ELR (cell line): Measurements from ENCODE around the gene C21orf58.
A peak's percentile ranks its signal among the peaks of the same experiment; 100 is the strongest.
"Not testable (repeated sequence)": the region's sequence is repeated elsewhere in the genome, so short reads cannot be mapped to it uniquely, and the experiment has no call there.

Experiments
- DNase-seq: peaks from one replicate; pipeline ENCODE4 v3.0.0-alpha.2; 2015; ENCODE audit warnings: low read depth

Gene C21orf58

DNA sequence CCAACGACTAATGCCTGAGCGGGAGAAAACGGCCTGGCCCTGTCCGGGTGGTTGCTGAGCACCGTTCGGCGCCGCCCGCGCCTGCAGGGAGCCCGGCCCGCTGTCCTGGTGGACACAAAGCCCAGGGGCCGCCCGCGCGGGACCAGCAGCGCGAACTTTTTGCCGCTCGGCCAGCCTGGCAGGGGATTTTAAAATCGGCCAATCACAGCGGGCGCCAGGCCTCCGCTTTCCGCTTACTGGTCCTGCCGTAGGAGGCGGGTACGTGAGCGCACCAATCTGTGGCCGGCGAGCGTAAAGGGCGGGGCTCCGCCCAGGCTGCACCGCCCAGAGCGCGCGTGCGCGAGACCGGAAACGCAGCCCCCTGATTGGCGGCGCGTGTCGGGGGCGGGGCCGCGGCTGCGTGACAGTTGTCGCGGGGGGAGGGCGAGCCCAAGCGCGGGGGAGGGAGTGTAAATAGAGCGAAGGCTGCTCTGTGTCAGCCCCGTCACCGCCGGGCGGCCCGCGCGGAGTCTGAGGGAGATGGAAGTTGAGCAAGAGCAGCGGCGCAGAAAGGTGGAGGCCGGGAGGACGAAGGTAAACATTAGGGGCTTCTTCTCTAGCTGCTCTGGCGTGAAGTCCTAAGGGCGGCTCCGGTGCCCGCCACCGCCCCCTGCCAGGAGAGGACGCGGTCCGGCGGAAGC is at the start of gene C21orf58, which contains the start of gene PCNT:
Gene C21orf58 (minus strand): TSS at position 161 of the 680 bp plus-strand sequence. CDS start 1,132 bp downstream, outside the sequence.
Gene PCNT (plus strand): TSS at position 447 of the 680 bp plus-strand sequence. CDS start 73 bp downstream, at position 520.
- peak; percentile 96 for DNase-seq

GRCh38 chr21:46372947-46373346 is 49.3 kb upstream of the C21orf58 start:
- DNase-seq = not testable (repeated sequence)

GRCh38 chr21:46372014-46372485 is 48.4 kb upstream of the C21orf58 start:
- no peak for DNase-seq

DNA sequence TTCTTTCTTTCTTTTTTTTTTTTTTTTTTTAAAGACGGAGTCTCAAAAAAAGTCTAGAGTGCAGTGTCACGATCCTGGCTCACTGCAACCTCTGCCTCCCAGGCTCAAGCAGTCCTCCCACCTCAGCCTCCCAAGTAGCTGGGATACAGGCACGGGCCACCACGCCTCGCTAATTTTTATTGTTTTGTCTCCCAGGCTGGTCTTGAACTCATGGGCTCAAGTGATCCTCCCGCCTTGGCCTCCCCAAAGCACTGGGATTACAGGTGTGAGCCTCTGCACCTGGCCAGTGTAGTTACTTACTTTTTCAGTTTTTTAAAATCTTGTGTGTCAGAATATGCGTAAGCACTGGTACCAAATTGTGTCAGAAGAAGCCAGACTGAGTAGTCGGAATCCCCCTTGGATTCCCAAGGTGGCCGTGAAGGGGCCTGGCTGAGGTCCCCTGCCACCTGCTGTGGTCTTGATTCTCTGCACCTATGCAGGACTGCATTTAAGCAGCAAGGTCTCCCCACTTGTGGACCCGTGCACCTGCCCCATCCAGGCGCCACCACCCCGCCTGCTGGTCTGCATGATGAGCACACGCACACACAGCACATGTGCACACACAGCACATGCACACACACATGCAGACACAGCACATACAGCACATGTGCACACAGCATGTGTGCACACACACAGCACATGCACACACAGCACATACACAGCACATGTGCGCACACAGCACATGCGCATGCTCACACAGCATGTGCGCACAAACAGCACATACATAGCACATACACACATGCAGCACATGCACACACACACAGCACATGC is 47.7 kb upstream of the C21orf58 start:
- DNase-seq = no peak

- no peak for DNase-seq
Observed at GRCh38 chr21:46369520-46370235, 46.0 kb upstream of the C21orf58 start.

GRCh38 chr21:46368533-46369285 is 45.0 kb upstream of the C21orf58 start:
- no peak for DNase-seq

DNA sequence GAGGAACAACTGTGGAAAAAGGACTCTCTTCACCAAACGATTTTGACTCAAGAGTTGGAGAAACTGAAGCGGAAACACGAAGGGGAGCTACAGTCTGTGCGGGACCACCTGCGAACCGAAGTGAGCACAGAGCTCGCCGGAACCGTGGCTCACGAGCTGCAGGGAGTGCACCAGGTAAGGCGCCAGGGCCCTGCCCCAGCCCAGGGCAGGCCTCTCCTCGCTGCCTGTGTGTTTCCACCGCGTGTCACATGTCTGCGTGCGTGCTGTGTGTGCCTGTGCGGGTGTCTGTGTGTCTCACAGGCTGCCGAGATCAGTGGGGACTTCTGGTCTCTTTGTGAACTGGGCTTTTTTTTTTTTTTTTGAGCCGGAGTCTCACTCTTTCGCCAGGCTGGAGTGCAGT is 43.3 kb upstream of the C21orf58 start:
- DNase-seq = no peak

DNA sequence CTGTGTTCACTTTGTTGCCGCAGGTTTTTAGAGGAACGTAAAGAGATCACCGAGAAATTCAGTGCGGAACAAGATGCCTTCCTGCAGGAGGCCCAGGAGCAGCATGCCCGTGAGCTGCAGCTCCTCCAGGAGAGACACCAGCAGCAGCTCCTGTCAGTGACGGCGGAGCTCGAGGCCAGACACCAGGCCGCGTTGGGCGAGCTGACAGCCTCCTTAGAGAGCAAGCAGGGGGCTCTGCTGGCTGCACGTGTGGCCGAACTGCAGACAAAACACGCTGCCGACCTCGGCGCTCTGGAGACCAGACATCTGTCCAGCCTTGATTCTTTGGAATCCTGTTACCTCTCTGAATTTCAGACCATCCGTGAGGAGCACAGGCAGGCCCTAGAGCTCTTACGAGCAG is 42.9 kb upstream of the C21orf58 start:
- no peak for DNase-seq

- DNase-seq = no peak
Observed at GRCh38 chr21:46366091-46366490, 42.4 kb upstream of the C21orf58 start.

GRCh38 chr21:46363698-46364097 is 40.0 kb upstream of the C21orf58 start:
- DNase-seq = no peak

- no peak for DNase-seq
Observed at GRCh38 chr21:46362946-46363345, 39.3 kb upstream of the C21orf58 start.

GRCh38 chr21:46361935-46362334 is 38.3 kb upstream of the C21orf58 start:
- DNase-seq = no peak

DNA sequence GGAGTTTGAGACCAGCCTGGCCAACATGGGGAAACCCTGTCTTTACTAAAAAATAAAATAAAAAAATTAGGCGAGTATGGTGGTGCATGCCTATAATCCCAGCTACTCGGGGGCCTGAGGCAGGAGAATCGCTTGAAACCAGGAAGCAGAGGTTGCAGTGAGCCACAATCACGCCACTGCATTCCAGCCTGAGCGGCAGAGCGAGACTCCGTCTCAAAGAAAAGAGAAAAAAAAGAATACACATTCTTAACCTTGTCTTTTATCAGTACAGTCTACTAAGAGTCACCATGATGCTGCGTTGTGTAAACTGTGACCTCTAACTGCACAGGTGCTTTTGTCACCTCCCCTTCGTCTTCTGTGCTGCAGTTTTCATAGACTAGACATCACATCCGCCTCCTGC is 37.5 kb upstream of the C21orf58 start:
- no peak for DNase-seq

DNA sequence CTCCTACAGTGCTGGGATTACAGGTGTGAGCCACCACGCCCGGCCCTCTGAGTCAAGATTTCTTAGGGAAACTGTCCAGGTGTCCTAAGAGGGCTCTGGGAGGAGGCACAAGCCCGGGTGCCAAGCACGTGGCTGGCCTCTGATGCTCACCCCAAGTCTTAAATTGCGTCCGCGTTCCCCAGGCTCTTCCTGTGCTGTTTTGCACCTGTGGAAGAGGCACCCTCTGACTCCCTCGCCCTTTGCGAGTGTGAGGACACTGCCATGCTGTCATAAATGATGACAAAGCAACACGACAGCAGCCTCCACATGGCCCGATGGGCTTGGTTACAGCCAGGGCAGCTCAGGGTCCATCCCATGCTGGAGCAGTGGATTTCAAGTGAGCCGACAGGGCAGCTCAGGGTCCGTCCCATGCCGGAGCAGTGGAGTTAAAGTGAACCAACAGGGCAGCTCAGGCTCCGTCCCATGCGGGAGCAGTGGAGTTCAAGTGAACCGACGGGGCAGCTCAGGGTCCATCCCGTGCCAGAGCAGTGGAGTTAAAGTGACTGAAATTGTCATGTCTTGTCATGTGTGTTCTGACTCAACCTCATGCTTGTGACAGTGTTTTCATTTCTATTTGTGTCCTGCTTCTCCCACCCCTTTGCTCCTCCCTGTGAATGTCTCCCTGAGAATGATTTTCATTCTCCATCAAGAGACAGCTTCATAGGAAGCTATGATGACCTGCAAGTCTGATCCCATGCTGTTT is 34.2 kb upstream of the C21orf58 start:
- DNase-seq = no peak

- DNase-seq = no peak
Observed at GRCh38 chr21:46357335-46357604, 33.6 kb upstream of the C21orf58 start.

- no peak for DNase-seq
Observed at GRCh38 chr21:46356494-46357334, 33.0 kb upstream of the C21orf58 start.

- DNase-seq = no peak
Observed at GRCh38 chr21:46356005-46356338, 32.3 kb upstream of the C21orf58 start.

DNA sequence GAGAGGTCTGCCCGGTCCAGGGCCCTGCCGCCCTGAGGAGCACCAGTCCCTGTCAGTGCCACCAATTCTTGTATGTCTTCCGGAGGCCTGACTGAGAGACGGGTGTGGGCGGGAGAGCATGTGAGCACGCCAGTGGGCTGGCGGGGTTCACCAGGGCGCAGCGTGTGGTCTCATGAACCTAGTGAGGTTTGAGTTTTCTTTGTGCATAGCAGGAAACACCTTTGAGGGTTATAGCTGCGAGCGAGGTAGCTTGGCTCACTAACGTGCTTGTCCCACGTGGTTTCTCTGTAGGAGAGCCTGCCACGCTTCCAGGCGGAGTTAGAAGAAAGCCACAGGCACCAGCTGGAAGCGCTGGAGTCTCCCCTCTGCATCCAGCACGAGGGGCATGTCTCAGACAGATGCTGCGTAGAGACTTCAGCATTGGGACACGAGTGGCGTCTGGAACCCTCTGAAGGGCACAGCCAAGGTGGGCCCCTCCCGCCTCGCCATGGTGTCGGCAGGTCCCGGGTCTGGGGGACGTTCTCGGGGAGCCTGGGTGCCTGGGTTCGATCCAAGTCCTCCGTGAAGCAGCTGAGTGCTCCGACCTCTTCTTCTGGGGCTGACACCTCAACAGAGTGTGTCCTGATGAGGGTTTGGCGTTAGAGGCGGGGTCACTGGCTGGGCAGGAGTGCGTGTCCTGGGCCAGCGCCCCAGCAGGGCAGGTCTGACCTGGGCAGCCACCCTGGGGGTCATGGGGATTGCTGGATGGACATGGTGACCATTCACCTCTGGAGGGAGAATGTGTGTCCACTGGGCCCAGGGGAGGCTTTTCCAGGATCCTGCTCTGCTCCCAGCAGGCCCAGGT is 31.7 kb upstream of the C21orf58 start:
- no peak for DNase-seq

- DNase-seq = no peak
Observed at GRCh38 chr21:46354518-46354917, 30.8 kb upstream of the C21orf58 start.

DNA sequence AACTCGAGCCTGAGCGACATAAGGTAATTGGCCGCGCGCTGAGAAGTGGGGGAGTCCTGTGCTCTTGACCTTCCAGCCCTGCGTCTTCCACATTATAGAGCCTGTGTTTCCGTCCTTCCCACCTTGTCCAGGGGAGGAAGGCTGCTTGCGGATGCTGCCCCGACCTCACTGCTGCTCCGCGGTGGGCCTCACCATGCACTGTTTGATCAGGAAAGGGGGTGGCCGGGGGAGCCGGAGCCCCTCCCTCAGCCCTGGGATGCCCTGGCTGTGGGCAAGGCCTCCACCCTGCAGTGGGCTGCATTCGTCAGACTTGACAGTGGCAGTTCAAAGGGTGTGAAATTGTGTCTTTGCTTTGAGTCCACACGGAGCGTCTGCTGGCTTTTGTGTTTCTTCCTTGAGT is 30.4 kb upstream of the C21orf58 start:
- DNase-seq = no peak
